HepG2 (cell line): ENCODE results near the gene FGD2. TPM values are rescaled to one million over a fixed set of nuclear protein-coding genes. Genes with fewer than 3 reads are reported as not detected.

Experiments
- ASH2L ChIP-seq: fragments of 300-600, 200-600 bp; sonication (generic); IDR thresholded peaks from 2 replicates; pipeline ENCODE4 v1.7.0; 2017; ENCODE audit warnings: low read depth, mild to moderate bottlenecking, moderate library complexity, mixed read lengths, low read length; ENCODE audit not compliant: insufficient read length
- HIVEP1 ChIP-seq: sonication (generic); formaldehyde crosslinking; IDR thresholded peaks from 2 replicates; pipeline ENCODE4 v1.4.0; 2020; ENCODE audit warnings: mild to moderate bottlenecking, missing genetic modification reagents
- HMG20A ChIP-seq: IDR thresholded peaks from 2 replicates; pipeline ENCODE4 v1.6.1; 2016; ENCODE audit warnings: borderline replicate concordance
- KMT2B ChIP-seq: IDR thresholded peaks from 2 replicates; pipeline ENCODE4 v1.6.1; 2016; ENCODE audit warnings: missing genetic modification reagents, missing compliant biosample characterization
- MEIS1 ChIP-seq: sonication (generic); formaldehyde crosslinking; IDR thresholded peaks from 2 replicates; pipeline ENCODE4 v1.9.0; 2021; ENCODE audit warnings: mild to moderate bottlenecking, missing genetic modification reagents, moderate library complexity, borderline replicate concordance
- NFE2L2 ChIP-seq: fragments of 150-350 bp; IDR thresholded peaks from 2 replicates; pipeline ENCODE4 v1.6.1; 2014; ENCODE audit warnings: low read length
- PAX8 ChIP-seq: sonication (generic); formaldehyde crosslinking; IDR thresholded peaks from 2 replicates; pipeline ENCODE4 v1.8.0; 2022; ENCODE audit warnings: mild to moderate bottlenecking, missing genetic modification reagents, borderline replicate concordance
- SP4 ChIP-seq: sonication (generic); formaldehyde crosslinking; IDR thresholded peaks from 2 replicates; pipeline ENCODE4 v1.8.1; 2023; ENCODE audit warnings: mild to moderate bottlenecking, missing genetic modification reagents
- ZC3H13 ChIP-seq: sonication (generic); formaldehyde crosslinking; IDR thresholded peaks from 2 replicates; pipeline ENCODE4 v1.8.1; 2023; ENCODE audit warnings: mild to moderate bottlenecking, missing genetic modification reagents, moderate library complexity
- polyA plus RNA-seq, 8 experiments: library from polyadenylated mRNA; depleted of rRNA in 3 of 8; stranded (reverse) in 7 of 8; unstranded in 1 of 8; fragments of >200 nt; fragmentation: Illumina TruSeq in 4 of 8; extraction: Trizol in 4 of 8; gene quantifications; 2 replicates each; pipeline versions ENCODE4 v1.2.1 to v1.2.3, GENCODE V29; 2011 to 2016; ENCODE audit warnings: low read depth in 4 of 8, missing spikeins in 1 of 8, mixed read lengths in 1 of 8; ENCODE audit not compliant: insufficient read depth in 1 of 8
- total RNA-seq, 5 experiments: library from RNA; depleted of rRNA; stranded (reverse); fragments of >200 nt; fragmentation: Illumina TruSeq; extraction: Trizol; gene quantifications; 2 replicates each; pipeline ENCODE4 v1.2.3, GENCODE V29; 2016; ENCODE audit warnings: low read depth in 1 of 5
- TF ChIP-seq, protein P1 (sequence below): IDR thresholded peaks from 2 replicates; pipeline ENCODE4 v1.6.1; 2012; ENCODE audit warnings: low read length, improper control_type of control experiment
- TF ChIP-seq, protein P2 (sequence below): IDR thresholded peaks from 2 replicates; pipeline ENCODE4 v1.6.1; 2016; ENCODE audit warnings: low read depth
- TF ChIP-seq, protein P3 (sequence below): sonication (generic); formaldehyde crosslinking; IDR thresholded peaks from 2 replicates; pipeline ENCODE4 v1.4.0; 2020; ENCODE audit warnings: missing genetic modification reagents
- TF ChIP-seq, protein P4 (sequence below): sonication (generic); formaldehyde crosslinking; IDR thresholded peaks from 2 replicates; pipeline ENCODE4 v1.4.0; 2020; ENCODE audit warnings: low read depth, mild to moderate bottlenecking, missing genetic modification reagents
- TF ChIP-seq, protein P5 (sequence below): sonication (generic); IDR thresholded peaks from 2 replicates; pipeline ENCODE4 v1.6.1; 2016; ENCODE audit warnings: low read depth, borderline replicate concordance
- TF ChIP-seq, protein P6 (sequence below): sonication (generic); formaldehyde crosslinking; IDR thresholded peaks from 2 replicates; pipeline ENCODE4 v1.5.0; 2020; ENCODE audit warnings: mild to moderate bottlenecking, missing genetic modification reagents, borderline replicate concordance

FGD2 gene
- total and polyA plus RNA-seq, 2 of the 13 experiments (the other 11 are each of a cell fraction or from before 2014, with no cell fraction given) = not detected

DNA sequence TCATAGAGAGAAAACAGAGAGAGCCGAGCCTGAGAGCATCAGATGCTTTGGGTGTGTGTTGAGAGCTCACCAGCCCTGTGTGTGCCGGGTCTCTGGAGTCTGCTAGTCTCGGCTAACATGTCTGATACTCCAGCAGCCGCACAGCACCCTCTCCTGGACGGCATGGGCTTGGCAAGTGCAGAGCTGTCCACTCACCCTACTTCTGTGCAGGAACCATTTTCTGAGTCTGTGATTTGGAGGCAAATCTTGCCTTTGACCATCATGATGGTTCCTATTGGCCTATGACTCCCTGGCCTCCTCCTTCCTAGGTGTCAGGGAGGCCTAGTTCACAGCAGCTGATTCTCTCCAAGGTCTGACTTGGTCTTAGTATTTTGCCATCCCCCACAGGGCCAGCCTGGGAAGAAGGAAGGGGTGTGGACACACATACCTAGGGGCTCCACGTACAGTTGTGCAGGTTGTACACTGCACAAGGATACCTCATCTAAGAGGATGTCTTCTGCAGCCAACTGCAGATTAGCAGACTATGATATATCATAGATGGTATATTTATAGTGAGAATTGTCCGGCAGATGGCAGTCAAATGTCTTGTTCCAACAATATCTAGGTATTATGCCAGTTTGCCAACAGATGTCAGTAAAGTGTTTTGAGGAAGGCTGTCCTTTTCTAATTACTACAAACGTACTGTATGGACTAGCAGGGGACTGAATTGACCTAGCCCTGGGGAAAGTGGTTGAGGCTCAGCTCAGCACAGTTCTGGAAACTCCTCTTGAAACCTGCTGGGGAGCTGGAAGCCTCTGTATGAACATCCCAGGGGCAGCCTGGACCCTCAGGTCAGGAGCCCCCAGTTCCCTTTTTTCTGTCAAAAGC lies 13.0 kb downstream of the FGD2 start (continued):
- no peak for TF ChIP-seq HIVEP1 (CRISPR knock-in tag)
- 0 out of 2 replicates have a peak, but pooled peaks have one; percentile 60 for TF ChIP-seq PAX8
- no peak for TF ChIP-seq ZC3H13
- TF ChIP-seq KMT2B (CRISPR knock-in tag) = no peak
- no peak for TF ChIP-seq ASH2L
- TF ChIP-seq, protein P1, sequence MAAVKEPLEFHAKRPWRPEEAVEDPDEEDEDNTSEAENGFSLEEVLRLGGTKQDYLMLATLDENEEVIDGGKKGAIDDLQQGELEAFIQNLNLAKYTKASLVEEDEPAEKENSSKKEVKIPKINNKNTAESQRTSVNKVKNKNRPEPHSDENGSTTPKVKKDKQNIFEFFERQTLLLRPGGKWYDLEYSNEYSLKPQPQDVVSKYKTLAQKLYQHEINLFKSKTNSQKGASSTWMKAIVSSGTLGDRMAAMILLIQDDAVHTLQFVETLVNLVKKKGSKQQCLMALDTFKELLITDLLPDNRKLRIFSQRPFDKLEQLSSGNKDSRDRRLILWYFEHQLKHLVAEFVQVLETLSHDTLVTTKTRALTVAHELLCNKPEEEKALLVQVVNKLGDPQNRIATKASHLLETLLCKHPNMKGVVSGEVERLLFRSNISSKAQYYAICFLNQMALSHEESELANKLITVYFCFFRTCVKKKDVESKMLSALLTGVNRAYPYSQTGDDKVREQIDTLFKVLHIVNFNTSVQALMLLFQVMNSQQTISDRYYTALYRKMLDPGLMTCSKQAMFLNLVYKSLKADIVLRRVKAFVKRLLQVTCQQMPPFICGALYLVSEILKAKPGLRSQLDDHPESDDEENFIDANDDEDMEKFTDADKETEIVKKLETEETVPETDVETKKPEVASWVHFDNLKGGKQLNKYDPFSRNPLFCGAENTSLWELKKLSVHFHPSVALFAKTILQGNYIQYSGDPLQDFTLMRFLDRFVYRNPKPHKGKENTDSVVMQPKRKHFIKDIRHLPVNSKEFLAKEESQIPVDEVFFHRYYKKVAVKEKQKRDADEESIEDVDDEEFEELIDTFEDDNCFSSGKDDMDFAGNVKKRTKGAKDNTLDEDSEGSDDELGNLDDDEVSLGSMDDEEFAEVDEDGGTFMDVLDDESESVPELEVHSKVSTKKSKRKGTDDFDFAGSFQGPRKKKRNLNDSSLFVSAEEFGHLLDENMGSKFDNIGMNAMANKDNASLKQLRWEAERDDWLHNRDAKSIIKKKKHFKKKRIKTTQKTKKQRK = no peak
- TF ChIP-seq NFE2L2 = no peak
- TF ChIP-seq, protein P2, sequence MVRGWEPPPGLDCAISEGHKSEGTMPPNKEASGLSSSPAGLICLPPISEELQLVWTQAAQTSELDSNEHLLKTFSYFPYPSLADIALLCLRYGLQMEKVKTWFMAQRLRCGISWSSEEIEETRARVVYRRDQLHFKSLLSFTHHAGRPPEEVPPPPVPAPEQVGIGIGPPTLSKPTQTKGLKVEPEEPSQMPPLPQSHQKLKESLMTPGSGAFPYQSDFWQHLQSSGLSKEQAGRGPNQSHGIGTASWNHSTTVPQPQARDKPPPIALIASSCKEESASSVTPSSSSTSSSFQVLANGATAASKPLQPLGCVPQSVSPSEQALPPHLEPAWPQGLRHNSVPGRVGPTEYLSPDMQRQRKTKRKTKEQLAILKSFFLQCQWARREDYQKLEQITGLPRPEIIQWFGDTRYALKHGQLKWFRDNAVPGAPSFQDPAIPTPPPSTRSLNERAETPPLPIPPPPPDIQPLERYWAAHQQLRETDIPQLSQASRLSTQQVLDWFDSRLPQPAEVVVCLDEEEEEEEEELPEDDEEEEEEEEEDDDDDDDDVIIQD (CRISPR knock-in tag) = no peak
- TF ChIP-seq, protein P3, sequence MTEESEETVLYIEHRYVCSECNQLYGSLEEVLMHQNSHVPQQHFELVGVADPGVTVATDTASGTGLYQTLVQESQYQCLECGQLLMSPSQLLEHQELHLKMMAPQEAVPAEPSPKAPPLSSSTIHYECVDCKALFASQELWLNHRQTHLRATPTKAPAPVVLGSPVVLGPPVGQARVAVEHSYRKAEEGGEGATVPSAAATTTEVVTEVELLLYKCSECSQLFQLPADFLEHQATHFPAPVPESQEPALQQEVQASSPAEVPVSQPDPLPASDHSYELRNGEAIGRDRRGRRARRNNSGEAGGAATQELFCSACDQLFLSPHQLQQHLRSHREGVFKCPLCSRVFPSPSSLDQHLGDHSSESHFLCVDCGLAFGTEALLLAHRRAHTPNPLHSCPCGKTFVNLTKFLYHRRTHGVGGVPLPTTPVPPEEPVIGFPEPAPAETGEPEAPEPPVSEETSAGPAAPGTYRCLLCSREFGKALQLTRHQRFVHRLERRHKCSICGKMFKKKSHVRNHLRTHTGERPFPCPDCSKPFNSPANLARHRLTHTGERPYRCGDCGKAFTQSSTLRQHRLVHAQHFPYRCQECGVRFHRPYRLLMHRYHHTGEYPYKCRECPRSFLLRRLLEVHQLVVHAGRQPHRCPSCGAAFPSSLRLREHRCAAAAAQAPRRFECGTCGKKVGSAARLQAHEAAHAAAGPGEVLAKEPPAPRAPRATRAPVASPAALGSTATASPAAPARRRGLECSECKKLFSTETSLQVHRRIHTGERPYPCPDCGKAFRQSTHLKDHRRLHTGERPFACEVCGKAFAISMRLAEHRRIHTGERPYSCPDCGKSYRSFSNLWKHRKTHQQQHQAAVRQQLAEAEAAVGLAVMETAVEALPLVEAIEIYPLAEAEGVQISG (CRISPR knock-in tag) = peak; percentile 36; the same call in 1 of the 2 replicates
- TF ChIP-seq MEIS1 (CRISPR knock-in tag) = no peak
- TF ChIP-seq SP4 (CRISPR knock-in tag) = peak; percentile 12; the same call in 1 of the 2 replicates
- TF ChIP-seq, protein P4, sequence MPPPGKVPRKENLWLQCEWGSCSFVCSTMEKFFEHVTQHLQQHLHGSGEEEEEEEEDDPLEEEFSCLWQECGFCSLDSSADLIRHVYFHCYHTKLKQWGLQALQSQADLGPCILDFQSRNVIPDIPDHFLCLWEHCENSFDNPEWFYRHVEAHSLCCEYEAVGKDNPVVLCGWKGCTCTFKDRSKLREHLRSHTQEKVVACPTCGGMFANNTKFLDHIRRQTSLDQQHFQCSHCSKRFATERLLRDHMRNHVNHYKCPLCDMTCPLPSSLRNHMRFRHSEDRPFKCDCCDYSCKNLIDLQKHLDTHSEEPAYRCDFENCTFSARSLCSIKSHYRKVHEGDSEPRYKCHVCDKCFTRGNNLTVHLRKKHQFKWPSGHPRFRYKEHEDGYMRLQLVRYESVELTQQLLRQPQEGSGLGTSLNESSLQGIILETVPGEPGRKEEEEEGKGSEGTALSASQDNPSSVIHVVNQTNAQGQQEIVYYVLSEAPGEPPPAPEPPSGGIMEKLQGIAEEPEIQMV = no peak
- 0 out of 2 replicates have a peak, but pooled peaks have one; percentile 10 for TF ChIP-seq HMG20A
- TF ChIP-seq, protein P5, sequence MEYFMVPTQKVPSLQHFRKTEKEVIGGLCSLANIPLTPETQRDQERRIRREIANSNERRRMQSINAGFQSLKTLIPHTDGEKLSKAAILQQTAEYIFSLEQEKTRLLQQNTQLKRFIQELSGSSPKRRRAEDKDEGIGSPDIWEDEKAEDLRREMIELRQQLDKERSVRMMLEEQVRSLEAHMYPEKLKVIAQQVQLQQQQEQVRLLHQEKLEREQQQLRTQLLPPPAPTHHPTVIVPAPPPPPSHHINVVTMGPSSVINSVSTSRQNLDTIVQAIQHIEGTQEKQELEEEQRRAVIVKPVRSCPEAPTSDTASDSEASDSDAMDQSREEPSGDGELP = no peak
- TF ChIP-seq, protein P6, sequence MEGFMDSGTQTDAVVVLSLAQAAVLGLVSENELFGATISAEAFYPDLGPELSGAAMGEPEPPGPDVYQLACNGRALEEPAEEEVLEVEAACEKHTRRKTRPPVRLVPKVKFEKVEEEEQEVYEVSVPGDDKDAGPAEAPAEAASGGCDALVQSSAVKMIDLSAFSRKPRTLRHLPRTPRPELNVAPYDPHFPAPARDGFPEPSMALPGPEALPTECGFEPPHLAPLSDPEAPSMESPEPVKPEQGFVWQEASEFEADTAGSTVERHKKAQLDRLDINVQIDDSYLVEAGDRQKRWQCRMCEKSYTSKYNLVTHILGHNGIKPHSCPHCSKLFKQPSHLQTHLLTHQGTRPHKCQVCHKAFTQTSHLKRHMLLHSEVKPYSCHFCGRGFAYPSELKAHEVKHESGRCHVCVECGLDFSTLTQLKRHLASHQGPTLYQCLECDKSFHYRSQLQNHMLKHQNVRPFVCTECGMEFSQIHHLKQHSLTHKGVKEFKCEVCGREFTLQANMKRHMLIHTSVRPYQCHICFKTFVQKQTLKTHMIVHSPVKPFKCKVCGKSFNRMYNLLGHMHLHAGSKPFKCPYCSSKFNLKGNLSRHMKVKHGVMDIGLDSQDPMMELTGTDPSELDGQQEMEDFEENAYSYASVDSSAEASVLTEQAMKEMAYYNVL (CRISPR knock-in tag) = no peak
